Activated CD8-positive, alpha-beta memory T cell treated with anti-CD3 and anti-CD28 coated beads, Interleukin-2, amount 50 U/mL, for 24 hours (primary cell): Measurements from ENCODE around the gene WNT7A.

Experiments used
- DNase-seq: peaks from one replicate; pipeline ENCODE4 v3.0.0-alpha.2; 2020; ENCODE audit errors: extremely low read depth

The WNT7A gene

DNA sequence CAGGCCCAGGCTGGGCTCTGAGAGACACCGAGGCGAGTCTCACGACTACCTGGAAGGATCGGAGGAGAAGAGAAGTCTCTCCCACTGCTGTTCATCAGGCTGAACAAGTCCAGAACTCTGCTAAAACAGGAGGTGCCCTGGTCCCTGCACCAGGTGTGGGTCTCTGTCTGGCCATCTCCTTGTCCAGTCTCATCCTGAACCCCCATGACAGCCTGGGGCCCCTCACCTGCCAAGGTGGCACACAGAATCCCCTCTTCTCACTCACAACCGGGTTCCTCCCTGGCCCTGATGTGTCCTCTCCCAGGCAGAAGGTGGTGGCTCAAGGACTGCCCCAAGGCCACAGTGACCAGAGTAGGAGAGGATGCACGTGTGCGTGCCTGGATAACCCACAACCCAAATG lies 34.1 kb downstream of the WNT7A start:
- DNase-seq, result no peak

DNA sequence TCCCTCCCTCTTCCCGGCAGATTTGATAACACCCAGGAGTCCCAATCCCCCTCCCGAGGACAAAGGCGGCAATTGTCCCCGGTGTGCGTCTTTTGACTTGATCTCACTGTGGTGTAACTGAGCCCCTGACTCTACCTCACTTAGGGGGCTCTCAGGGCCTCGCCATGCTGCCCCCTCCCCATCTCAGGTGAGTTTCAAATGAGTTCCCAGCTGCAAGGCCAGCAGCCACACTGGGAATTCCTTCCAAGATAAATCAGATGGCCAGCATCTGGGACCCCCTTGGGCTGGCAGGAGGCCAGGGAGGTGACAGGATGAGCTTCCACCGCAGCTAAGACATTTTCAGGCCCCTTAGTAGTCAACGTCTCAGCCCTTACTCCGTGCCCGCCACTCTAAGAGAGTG lies 35.0 kb downstream of the WNT7A start:
- DNase-seq, result no peak

DNA sequence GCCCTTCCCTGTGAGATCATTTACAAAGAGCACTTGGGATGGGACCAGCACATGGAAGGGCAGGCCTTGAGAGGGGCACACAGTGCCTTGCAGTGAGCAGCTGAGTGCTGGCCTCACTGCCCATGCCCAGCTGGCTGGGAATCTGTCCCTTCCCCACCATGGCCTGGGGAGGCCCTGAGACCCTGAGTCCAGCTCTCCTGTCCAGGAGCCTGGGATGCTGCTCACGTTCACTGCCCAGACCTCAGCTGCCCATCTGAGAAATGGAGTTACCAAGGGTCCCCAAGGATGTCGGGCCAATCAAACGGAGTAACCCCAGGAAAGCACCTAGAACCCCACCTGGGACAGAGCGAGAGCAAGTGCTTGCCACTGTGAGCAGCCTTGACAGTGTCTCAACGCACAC lies 35.6 kb downstream of the WNT7A start:
- no peak for DNase-seq

DNA sequence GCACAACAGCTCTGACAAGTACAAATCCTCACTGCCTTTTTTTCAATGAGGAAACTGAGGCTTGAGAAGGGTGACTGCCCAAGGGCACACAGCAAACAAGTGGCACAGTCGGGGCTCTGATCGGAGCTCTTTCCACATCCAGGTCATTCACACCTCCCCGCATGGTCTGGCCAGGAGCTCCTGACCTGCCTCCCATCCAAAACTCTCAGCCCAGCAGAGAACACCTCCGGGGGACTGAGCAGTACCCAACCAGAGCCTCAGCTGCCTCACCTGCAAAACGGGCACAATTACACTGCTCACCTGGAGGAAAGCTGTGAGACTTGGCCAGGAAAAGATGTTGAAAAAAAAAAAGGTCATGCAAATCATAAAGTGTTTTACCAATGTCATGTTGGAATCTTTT lies 36.5 kb downstream of the WNT7A start:
- DNase-seq, result no peak

DNA sequence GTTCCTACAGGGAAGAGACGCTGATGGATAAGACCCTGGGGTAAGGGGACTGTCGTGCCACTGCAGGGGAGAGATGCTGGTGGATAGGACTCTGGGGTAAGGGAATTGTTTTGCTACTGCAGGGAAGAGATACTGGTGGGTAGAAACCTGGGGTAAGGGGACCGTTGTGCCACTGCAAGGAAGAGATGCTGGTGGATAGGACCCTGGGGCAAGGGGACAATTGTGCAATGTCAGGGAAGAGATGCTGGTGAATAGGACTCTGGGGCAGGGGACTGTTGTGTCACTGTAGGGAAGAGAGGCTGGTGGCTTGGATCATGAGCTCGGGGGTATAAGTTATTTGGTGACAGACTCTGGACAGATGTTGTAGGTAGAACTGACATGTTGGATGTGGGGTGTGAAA lies 37.6 kb downstream of the WNT7A start:
- no peak for DNase-seq

DNA sequence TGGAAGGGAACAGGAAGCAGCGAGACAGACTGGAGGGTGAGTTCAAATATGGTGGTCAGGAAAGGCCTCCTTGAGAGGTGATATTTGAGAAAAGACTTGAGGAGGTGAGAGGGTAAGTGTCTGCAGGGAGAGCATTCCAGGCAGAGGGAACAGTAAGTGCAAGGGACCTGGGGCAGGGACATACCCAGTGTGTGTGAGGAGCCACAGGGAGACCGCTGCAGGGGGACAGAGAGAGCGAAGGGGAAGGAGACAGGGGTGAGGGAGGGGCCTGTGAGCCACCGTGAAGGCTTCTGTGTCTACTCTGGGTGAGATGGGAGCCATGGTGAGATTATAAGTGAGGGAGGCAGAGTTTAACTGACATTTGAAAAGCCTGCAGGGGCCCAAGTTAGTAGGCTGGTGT lies 38.0 kb downstream of the WNT7A start:
- DNase-seq, result no peak

DNA sequence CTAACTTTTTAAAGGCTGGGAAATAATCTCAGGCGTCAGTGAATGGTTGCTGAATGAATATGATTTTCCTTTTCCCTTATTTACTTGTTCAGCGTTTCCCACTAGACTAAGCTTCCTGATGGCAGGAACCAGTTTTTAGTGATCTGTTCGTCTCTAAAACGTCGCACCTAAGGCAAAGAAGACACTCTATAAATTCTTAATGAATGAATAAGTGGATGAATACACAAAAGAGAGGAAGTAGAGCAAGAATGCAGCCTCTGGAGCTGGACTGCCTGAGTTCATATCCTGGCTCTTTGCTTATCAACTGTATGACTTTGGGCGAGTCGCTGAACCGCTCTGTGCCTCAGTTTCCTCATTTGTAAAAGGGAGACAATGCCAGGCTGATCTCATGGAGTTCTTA lies 38.7 kb downstream of the WNT7A start:
- no peak for DNase-seq

DNA sequence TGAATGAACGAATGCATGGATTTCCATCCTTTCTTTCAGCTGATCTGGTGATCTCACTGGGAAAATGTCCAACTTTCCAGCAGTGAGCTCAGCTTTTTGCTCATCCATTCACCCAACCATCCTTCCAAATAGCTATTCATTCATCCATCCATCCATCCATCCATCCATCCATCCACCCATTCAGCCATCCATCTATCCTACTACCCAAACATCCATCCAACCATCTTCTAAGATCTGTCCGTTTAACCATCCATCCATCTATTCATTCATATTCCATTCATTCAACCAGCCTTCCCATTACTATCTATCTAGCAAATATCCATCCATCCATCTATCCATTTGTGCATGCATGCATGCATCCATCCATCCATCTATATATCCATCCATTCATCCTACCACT lies 39.4 kb downstream of the WNT7A start:
- DNase-seq, result no peak

DNA sequence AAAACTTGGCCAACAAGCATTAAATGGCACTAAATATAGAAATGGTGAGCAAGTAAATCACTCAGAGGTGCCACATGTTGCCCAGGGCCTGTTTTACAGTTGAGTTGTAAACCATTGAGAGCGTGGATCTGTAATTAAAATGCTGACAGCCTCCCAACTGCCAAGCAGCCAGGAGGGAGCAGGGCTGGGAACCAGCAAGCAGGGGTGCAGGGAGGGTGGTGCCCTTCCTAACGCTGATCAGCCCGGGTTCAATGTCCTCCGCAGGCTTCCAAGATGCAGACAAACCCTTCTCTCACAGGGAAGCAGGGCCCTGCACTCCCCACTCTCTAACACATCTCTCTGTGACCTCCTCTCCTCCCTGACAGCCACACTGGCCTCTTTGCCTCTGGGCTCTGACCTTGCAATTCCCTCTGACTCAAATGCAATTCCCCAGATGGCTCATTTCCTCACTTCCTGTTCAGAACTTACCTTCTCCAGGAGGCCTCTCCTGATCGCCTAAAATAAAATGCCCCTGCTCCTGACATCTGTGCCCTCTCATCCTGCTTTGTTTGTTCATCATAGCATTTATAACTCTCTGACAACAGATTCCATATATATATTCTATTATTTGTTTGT lies 40.0 kb downstream of the WNT7A start:
- no peak for DNase-seq

DNA sequence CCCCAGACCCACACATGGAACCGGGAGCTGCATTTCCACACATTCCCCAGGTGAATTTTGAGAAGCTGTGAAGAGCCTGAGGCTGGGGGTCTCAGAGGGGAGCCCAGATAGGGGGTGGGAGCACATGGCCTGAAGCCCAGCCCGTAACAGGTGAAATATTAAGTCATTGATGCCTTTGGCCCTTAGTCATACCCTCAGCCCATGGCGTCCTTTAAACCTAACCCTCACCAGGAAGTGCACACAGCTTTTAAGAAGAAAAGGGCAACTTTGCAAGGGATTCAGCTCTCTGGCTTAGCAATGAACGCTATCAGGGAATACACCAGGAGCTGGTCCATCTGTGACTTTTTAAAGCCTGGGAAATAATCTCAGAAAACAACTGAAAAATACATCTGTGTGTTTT lies 40.6 kb downstream of the WNT7A start:
- DNase-seq, result no peak

DNA sequence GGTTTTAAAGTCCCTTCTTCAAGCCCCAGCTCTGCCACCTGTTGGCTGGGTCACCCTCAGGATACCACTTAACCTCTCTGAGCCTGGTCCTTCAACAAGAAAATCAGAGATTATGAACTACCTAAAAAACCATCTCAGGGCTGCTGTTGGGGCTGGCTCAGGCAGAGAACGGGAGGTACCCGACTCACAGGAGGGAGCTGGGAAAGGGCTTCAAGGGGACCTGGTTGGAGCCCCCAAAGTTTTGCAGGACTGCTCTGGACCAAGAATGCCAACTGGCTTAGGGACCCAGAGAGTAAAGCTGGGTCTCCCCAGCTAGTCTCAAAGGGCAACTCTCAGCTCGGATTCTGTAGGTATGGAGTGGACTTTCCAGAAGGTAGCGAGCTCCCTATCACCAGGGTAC lies 41.5 kb downstream of the WNT7A start:
- DNase-seq, result no peak

DNA sequence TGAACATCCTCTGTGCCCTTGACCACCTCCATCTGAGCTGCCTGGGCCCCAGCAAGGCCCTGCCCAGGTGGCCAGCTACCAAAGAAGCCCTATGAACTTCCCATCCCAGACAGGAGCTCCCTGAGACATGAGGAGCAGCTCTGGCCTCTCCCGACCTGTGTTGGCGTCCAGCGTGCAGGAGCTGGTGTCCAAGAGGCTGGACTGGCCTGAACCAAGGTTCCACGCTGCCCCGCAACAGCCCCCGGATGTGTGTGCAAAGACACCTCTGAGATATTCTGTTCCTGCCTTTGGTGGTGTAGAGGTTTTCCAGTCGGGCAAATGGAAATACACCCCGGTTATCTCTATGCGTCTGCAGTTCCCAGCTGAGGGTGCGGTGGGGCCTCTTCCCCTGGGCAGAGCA lies 42.1 kb downstream of the WNT7A start:
- no peak for DNase-seq

DNA sequence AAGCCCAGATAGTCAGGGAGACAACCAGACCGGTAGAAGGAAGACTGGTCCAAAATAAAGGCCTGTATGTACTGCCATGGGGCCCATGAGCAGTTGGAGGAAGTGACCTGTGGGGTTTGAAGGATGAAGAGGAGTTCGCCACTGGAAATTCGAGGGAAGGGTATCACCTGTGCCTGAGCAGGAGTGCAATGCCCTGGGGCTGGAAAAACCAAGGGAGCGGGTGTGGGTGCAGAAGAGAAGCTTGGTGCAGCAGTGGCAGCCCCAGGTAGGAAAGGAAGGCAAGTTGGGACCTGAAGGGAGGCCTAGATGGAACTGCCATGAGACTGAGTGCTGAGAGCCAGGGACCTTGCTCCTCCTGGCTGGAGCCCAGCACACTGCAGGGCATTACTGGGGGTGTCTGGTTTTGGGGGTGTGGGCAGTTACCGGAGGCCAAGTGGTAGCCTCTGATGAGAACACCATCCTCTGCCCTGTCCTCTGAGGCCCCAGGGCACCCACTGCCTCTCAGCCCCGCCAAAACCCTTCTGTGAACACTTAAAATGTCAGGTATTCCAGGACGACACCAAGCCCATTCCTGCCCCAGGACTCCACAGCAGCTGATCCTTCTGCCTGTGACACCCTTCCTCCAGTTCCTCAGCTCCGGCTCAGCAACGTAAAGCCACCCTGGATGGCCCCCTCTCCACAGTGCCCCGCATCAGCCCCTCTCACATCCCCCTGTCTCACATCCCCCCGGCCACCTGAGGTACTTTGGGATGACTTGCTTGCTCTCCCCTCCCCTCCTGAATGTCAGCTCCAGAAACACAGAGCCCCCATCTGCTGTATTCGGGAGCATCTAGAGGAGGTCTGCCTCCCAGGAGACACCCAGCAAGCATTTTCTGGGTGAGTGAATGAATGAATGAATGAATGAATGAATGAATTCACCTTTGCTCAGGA lies 42.9 kb downstream of the WNT7A start:
- DNase-seq, result no peak

DNA sequence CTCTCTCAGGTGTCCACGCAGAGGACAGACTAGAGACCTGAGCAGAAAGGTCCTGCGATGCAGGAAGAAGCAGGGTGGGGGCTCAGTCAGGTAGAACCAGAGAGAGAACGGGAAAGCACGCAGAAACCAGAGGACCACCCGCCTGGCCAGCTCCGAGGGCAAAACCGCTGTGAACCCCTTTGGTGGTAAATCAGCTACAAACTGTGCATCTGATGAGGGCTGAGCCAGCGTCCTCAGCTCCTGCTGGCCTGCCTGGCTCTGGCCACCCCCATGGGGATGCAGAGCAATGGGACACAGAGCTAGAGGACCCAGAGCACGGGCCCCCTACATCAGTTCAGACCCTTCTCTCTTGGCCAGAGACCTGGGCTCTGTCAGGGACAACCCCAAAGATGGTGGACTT lies 44.6 kb downstream of the WNT7A start:
- DNase-seq, result no peak

DNA sequence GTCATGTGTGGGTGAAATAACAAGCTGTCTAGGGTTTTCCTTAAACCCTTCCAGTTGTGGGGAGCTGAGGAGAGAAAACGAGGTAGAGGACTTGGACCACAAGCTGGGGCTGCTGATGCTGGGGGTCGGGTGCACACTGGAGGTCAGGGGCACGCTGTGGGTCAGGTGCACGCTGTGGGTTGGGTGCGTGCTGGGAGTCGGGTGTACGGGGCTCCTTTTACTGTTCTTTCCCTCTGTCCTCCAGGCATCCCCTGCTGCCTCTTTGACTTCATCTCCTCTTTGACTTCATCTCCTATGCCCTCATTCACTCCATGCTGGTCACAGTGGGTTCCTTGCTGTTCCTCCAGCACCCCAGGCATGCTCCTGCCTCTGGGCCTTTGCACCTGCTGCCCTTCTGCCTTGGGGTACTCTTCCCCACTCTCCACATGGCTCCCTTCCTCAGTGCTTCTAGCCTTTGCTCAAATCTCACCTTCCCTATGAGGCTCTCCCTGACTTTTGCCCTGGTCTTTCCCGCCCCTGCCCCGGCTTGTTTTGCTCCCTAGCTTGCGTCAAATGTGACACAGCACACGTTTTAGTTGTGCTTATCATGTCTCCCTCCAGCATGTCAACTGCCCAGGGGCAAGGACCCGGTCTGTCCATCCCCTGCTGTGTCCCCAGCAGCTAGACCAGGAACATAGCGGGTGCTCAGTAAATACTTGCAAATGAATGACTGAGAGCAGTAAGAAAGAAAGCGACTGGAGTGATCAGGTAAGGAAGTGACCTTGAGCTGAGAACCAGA lies 45.4 kb downstream of the WNT7A start:
- DNase-seq, result no peak

DNA sequence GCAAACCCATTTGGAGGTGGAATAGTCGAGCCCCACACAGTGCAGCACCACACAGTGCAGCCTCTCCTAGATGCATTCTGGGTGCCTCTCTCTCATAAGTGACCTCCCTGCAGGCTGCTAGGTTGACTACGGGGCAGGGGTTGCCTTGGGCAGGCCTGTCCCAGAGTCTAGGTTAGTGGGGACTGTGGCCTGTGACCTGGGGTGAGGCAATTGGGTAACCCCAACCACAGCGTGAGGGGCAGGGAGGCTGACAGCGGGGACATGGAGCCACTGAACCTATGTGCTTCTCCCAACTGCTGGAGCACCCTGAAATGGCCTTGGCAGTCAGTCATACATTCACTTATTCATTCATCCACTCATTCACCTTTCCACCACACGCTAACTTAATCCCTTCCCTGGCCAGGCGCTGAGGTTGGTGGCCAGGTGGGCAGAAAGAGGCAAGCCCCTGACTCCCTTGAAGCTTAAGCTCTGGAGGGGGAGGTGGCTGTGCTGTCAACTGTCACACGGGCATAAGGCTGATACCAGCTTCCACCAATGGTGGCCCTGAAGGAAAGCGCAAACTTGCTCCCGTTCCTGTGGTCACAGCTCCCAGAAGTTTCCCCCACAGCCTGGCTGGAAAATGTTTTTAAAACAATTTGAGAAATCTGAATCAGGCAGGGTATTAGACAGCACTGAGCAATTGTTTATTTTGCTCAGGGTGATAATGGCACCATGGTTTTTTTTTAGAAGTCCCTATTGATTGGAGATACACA lies 46.2 kb downstream of the WNT7A start:
- no peak for DNase-seq

DNA sequence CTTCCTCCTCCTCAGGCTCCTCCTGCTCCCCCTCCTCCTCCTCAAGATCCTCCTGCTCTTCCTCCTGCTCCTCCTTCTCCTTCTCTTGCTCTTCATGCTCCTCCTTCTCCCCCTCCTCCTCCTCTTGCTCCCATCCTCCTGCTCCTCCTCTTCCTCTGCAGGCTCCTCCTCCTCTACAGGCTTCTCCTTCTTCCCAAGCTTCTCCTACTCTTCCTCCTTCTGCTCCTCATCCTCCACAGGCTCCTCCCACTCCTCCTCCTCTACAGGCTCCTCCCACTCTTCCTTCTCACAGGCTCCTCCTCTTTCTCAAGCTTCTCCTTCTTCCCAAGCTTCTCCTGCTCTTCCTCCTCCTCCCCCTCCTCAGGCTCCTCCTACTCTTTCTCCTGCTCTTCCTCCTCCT lies 47.7 kb downstream of the WNT7A start:
- no peak for DNase-seq

DNA sequence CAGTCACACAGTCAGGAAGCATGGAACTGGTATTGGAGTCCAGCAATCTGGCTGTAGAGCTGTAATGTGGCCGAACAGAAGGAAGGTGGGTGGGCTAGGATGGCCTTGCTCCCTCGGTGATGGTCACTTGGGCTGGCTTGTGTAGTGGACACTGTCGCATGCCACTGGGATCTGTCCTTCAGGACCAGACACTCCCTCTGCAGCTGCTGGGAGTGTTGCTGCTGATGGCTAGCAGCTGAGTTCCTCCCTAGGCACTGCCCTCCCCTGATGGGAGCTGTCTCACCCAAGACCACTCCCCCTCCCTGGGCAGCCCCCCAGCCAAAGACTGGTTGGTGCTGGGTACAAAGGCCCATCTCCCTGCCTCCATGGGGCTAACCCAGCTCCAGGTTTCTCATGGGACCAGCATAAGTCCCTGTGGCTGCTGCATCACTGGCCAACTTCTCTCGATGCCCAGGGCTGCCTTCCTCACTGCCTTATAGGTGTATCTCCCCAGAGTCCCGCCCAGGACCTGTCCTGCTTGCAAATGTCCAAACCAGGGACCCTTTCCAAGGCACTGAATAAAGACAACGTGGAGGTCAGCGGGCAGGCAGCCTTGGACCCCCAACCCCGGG lies 48.4 kb downstream of the WNT7A start:
- no peak for DNase-seq

DNA sequence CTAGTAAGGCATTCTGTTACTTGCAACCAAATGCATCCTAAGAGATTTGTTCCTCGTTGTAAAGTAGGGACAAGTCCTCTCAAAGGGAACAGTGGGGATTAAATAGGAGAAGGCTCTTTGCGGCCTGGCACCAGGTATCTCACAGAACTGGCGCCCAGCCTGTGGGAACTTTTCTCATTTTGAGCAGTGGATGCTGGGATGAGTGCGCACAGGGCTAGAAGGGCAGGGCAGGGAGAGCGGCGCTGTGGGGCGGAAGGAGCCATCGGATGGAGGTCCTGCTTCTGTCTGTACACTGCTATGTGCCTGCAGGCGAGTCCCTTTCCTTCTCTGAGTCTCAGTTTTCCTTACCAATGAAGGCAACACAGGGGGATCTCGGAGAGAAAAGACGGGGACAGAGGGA lies 50.6 kb downstream of the WNT7A start:
- DNase-seq, result no peak

DNA sequence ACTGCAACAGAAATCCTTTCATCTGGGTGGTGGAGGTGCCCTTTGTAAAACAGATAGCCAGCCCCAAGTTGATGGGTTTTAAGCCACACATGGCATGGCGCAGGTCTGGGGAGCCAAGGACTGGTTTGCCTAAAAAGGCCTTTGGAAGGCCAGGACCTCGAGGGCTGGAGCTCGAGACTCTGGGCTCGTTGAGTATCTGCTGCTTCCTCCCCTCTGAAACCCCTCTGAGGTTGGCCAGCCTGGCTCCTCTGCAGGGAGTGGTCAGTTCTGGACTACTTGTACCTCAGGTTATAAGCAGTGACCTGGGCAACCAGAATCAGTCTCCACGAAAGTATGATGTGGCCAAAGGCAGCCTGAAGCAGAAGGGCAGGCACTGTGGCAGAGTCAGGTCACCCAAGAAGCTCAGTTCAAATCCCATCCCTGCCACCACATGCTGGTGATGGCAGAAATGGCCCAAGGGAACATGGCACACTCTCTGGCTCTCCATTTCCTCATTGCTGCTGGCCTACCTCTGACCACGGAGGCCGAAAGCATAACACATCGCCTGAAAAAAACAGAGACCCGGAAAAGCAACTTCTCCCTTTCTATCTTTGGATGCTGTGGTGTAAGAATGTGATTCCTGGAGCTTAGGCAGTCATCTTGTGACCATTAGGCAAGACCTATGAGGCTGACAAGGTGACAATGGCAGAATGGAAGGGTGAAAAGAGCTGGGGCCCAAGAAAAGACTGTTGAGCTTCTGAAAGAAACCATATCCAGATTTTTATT lies 51.2 kb downstream of the WNT7A start:
- DNase-seq, result no peak

DNA sequence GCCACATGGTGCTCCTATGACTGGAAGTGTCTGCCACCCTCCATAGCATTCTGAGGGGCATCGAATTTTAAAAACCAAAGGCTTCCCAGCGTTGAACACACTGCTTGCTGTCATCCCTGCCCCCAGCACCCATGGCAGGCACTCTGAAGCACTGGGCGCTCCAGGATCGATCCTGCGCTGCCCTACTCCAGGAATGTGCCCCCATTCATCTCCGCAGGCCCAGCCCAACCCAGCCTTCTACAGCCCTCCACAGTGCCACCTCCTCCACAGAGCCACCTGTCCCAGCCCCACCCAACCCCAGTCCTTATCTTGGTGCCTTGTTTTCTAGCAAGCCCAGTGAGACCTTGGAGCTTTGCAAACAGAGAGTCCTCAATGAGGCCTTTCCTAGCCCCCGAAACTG lies 52.2 kb downstream of the WNT7A start:
- no peak for DNase-seq
